Activated CD8-positive, alpha-beta memory T cell treated with anti-CD3 and anti-CD28 coated beads for 36 hours (primary cell): ENCODE data around the gene OLIG1. TPM values are rescaled to one million over a fixed set of nuclear protein-coding genes. Genes with fewer than 3 reads are reported as not detected.

ENCODE experiments used
- CTCF ChIA-PET: fragments of 350-600 bp; sonication (Branson Sonifier 250); formaldehyde crosslinking; loops from one replicate; lab custom pipeline; 2021; ENCODE audit warnings: antibody characterized with exemption; lab: Charles Lee
- POLR2A ChIA-PET: fragments of 350-600 bp; sonication (Branson Sonifier 250); formaldehyde crosslinking; loops from one replicate; lab custom pipeline; 2021; ENCODE audit warnings: antibody characterized with exemption; lab: Charles Lee
- total RNA-seq, 2 experiments: library from RNA; stranded (reverse); gene quantifications; one replicate each; pipeline ENCODE4 v1.2.3, GENCODE V29; 2021

The OLIG1 gene
- not detected for total RNA-seq

DNA sequence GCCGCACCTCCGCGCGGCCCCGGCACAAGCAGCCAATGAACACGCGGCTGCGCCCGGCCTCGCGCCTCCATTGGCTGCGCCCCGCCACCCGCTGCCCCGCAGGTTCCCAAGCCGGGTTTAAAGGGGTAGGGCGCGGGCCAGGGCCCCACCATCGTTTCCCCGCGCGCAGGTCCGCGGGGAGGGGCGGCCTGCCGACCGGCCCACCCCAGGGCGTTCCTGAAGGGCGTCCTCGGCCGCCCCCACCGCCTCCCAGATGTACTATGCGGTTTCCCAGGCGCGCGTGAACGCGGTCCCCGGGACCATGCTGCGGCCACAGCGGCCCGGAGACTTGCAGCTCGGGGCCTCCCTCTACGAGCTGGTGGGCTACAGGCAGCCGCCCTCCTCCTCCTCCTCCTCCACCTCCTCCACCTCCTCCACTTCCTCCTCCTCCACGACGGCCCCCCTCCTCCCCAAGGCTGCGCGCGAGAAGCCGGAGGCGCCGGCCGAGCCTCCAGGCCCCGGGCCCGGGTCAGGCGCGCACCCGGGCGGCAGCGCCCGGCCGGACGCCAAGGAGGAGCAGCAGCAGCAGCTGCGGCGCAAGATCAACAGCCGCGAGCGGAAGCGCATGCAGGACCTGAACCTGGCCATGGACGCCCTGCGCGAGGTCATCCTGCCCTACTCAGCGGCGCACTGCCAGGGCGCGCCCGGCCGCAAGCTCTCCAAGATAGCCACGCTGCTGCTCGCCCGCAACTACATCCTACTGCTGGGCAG lies at the start of gene OLIG1:
TSS of gene OLIG1 (plus strand) at position 148 of the 750 bp plus-strand sequence. CDS start at position 254, 106 bp downstream.
- ChIA-PET CTCF (no interaction called here), POLR2A (no interaction called here)

- ChIA-PET CTCF (no interaction called here), POLR2A (no interaction called here)
Observed at GRCh38 chr21:33020558-33021100, 49.3 kb upstream of the OLIG1 start.

DNA sequence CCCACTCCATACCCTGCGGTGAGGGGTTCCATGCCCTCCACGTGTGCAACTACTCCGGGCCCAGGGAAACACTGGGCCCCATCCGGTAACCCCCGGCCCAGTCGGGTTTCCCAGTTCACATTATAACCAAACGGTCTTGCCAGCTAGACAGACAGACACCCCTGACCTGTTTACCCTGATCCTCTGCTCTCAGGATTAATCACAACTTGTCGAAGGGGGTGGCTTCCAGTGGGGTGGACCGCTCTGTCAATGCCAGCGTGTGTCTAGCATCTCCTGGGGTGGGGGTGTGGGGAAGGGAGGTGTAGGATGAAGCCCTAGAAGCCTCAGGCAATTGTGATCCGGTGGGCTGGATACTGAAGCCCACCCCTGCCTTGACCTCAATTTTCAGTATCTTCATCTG lies 48.8 kb upstream of the OLIG1 start:
- CTCF ChIA-PET: interaction anchor here (0.6 kb wide), 1 partner anchor 250 kb away, joined by 3 read pairs; no protein-coding TSS in a partner anchor
- POLR2A ChIA-PET: no interaction called here

DNA sequence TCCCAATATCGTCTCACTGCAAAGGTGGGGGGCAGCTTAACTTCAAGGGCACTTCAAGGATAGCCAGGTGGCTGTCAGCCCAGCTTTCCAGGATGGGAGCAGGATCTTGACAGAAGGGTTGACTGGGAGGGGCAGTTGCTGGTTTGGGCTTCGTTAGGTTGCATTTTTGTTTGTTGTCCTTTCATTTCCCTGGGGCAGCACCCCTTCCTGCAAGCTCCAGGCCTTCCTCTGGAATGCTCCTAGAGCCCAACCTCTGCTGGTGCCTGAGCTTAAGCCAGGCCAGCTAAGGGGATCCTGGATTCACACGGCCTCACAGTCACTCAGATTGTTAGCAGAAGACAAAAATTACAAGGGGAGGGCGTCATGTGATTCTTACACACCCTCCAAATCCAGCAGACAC lies 48.3 kb upstream of the OLIG1 start:
- POLR2A ChIA-PET: no interaction called here
- CTCF ChIA-PET: interaction anchor here (0.6 to 1.1 kb wide), 2 partner anchors 176 to 249 kb away, joined by 3 read pairs; no protein-coding TSS in a partner anchor

DNA sequence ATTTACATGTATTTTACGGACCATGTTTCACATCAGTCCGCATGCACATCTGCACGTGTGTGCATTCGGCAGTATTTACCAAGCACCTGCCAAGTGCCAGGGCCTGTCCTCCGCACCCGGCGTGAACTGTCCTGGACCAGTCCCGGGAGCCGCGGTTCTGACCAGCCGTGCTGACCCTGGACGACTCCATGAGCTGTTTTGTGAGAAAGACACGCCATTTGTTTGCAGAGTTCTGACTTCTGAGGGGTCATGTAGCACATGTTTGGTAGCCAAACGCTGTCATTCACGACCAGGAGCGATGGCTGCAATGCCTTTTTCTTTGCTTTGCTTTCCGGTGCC lies 47.5 kb upstream of the OLIG1 start:
- ChIA-PET POLR2A (no interaction called here), CTCF (interaction anchor here (1.1 kb wide), 1 partner anchor 175 kb away, joined by 3 read pairs; no protein-coding TSS in a partner anchor)

DNA sequence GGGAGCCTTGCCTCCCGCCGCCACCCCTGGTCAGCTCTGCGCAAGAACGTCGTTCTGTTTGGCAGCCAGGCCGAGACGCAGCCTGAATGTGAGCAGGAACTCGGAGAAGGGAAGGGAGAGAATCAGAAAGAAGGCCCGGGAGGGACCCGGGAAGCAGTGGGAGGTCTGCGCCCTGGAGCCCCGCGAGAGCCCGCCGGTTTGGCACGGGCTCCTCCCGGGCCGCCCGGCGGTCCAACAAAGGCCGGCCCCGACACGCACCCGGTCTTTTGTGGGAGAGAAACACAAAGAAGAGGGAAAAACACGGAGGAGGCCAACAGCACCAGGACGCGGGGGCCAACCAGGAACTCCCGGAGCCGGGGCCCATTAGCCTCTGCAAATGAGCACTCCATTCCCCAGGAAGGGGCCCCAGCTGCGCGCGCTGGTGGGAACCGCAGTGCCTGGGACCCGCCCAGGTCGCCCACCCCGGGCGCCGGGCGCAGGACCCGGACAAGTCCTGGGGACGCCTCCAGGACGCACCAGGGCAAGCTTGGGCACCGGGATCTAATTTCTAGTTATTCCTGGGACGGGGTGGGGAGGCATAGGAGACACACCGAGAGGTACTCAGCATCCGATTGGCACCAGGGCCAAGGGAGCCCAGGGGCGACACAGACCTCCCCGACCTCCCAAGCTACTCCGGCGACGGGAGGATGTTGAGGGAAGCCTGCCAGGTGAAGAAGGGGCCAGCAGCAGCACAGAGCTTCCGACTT lies 46.9 kb upstream of the OLIG1 start:
- CTCF ChIA-PET: interaction anchor here (1.1 kb wide), 1 partner anchor 174 kb away, joined by 3 read pairs; no protein-coding TSS in a partner anchor
- POLR2A ChIA-PET: no interaction called here

- ChIA-PET POLR2A (no interaction called here), CTCF (no interaction called here)
Observed at GRCh38 chr21:33023574-33024200, 46.3 kb upstream of the OLIG1 start.

DNA sequence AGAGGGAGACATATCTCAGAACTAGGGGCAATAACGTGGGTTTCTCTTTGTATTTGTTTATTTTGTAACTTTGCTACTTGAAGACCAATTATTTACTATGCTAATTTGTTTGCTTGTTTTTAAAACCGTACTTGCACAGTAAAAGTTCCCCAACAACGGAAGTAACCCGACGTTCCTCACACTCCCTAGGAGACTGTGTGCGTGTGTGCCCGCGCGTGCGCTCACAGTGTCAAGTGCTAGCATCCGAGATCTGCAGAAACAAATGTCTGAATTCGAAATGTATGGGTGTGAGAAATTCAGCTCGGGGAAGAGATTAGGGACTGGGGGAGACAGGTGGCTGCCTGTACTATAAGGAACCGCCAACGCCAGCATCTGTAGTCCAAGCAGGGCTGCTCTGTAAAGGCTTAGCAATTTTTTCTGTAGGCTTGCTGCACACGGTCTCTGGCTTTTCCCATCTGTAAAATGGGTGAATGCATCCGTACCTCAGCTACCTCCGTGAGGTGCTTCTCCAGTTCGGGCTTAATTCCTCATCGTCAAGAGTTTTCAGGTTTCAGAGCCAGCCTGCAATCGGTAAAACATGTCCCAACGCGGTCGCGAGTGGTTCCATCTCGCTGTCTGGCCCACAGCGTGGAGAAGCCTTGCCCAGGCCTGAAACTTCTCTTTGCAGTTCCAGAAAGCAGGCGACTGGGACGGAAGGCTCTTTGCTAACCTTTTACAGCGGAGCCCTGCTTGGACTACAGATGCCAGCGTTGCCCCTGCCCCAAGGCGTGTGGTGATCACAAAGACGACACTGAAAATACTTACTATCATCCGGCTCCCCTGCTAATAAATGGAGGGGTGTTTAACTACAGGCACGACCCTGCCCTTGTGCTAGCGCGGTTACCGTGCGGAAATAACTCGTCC lies 45.5 kb upstream of the OLIG1 start:
- POLR2A ChIA-PET: no interaction called here

GRCh38 chr21:33025106-33025488 lies 44.8 kb upstream of the OLIG1 start:
- ChIA-PET POLR2A (no interaction called here), CTCF (no interaction called here)

More for the DNA sequence above, 45.5 kb upstream of the OLIG1 start:
- CTCF ChIA-PET: no interaction called here

GRCh38 chr21:33025489-33026442 lies 44.2 kb upstream of the OLIG1 start, which contains the start of gene OLIG2:
Gene OLIG2, plus strand, starts transcription at chr21:33025935. Its CDS starts 928 bp downstream, at chr21:33026863.
- CTCF ChIA-PET: interaction anchor here (1.1 kb wide), 1 partner anchor 102 kb away, joined by 3 read pairs; no protein-coding TSS in a partner anchor
- POLR2A ChIA-PET: no interaction called here

DNA sequence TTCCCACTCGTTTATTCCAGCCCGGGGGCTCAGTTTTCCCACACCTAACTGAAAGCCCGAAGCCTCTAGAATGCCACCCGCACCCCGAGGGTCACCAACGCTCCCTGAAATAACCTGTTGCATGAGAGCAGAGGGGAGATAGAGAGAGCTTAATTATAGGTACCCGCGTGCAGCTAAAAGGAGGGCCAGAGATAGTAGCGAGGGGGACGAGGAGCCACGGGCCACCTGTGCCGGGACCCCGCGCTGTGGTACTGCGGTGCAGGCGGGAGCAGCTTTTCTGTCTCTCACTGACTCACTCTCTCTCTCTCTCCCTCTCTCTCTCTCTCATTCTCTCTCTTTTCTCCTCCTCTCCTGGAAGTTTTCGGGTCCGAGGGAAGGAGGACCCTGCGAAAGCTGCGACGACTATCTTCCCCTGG lies 43.5 kb upstream of the OLIG1 start:
- ChIA-PET CTCF (interaction anchor here (1.1 kb wide), 1 partner anchor 101 kb away, joined by 3 read pairs; no protein-coding TSS in a partner anchor), POLR2A (no interaction called here)

- ChIA-PET POLR2A (no interaction called here), CTCF (interaction anchor here (1.1 kb wide), 1 partner anchor 100 kb away, joined by 3 read pairs; no protein-coding TSS in a partner anchor)
Observed at GRCh38 chr21:33026878-33027400, 43.0 kb upstream of the OLIG1 start.

DNA sequence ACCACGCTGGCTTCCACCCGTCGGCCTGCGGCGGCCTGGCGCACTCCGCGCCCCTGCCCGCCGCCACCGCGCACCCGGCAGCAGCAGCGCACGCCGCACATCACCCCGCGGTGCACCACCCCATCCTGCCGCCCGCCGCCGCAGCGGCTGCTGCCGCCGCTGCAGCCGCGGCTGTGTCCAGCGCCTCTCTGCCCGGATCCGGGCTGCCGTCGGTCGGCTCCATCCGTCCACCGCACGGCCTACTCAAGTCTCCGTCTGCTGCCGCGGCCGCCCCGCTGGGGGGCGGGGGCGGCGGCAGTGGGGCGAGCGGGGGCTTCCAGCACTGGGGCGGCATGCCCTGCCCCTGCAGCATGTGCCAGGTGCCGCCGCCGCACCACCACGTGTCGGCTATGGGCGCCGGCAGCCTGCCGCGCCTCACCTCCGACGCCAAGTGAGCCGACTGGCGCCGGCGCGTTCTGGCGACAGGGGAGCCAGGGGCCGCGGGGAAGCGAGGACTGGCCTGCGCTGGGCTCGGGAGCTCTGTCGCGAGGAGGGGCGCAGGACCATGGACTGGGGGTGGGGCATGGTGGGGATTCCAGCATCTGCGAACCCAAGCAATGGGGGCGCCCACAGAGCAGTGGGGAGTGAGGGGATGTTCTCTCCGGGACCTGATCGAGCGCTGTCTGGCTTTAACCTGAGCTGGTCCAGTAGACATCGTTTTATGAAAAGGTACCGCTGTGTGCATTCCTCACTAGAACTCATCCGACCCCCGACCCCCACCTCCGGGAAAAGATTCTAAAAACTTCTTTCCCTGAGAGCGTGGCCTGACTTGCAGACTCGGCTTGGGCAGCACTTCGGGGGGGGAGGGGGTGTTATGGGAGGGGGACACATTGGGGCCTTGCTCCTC lies 42.3 kb upstream of the OLIG1 start:
- POLR2A ChIA-PET: no interaction called here
- CTCF ChIA-PET: no interaction called here

DNA sequence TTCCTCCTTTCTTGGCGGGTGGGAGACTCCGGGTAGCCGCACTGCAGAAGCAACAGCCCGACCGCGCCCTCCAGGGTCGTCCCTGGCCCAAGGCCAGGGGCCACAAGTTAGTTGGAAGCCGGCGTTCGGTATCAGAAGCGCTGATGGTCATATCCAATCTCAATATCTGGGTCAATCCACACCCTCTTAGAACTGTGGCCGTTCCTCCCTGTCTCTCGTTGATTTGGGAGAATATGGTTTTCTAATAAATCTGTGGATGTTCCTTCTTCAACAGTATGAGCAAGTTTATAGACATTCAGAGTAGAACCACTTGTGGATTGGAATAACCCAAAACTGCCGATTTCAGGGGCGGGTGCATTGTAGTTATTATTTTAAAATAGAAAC lies 41.7 kb upstream of the OLIG1 start:
- POLR2A ChIA-PET: no interaction called here
- CTCF ChIA-PET: no interaction called here

DNA sequence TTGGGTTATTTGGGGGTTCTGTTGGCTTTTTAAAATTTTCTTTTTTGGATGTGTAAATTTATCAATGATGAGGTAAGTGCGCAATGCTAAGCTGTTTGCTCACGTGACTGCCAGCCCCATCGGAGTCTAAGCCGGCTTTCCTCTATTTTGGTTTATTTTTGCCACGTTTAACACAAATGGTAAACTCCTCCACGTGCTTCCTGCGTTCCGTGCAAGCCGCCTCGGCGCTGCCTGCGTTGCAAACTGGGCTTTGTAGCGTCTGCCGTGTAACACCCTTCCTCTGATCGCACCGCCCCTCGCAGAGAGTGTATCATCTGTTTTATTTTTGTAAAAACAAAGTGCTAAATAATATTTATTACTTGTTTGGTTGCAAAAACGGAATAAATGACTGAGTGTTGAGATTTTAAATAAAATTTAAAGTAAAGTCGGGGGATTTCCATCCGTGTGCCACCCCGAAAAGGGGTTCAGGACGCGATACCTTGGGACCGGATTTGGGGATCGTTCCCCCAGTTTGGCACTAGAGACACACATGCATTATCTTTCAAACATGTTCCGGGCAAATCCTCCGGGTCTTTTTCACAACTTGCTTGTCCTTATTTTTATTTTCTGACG lies 41.1 kb upstream of the OLIG1 start:
- CTCF ChIA-PET: interaction anchor here (1.0 kb wide), 1 partner anchor 89 kb away, joined by 3 read pairs; no protein-coding TSS in a partner anchor
- POLR2A ChIA-PET: no interaction called here
